H9 (cell line): ENCODE results near the gene SCRN3. TPM values are rescaled to one million over a fixed set of nuclear protein-coding genes. Genes with fewer than 3 reads are reported as not detected.

Experiments
- DNase-seq: peaks from one replicate; pipeline ENCODE4 v3.0.0-alpha.2; 2017
- H2AFZ ChIP-seq: one replicate; pipeline ENCODE4 v1.6.1; 2013; ENCODE audit warnings: mild to moderate bottlenecking, low read length, control low read depth, moderate library complexity
- H2AK5ac ChIP-seq: 2 replicates; pipeline ENCODE4 v1.6.1; 2013; ENCODE audit warnings: low read length, control low read depth, mixed read lengths; ENCODE audit not compliant: insufficient read length
- H2BK120ac ChIP-seq: one replicate; pipeline ENCODE4 v1.6.1; 2013; ENCODE audit warnings: low read depth, mild to moderate bottlenecking, low read length, control low read depth, inconsistent platforms; ENCODE audit not compliant: poor library complexity, severe bottlenecking
- H2BK12ac ChIP-seq: 2 replicates; pipeline ENCODE4 v1.6.1; 2013; ENCODE audit warnings: low read length, control low read depth, mixed read lengths, low read depth; ENCODE audit not compliant: insufficient read length
- H2BK15ac ChIP-seq: 2 replicates; pipeline ENCODE4 v1.6.1; 2013; ENCODE audit warnings: low read depth, low read length, control low read depth
- H2BK20ac ChIP-seq: one replicate; pipeline ENCODE4 v1.6.1; 2013; ENCODE audit warnings: low read depth, mild to moderate bottlenecking, low read length, control low read depth, inconsistent platforms; ENCODE audit not compliant: poor library complexity, severe bottlenecking
- H2BK5ac ChIP-seq: 2 replicates; pipeline ENCODE4 v1.6.1; 2013; ENCODE audit warnings: low read length, control low read depth, mixed read lengths; ENCODE audit not compliant: insufficient read length
- H3K14ac ChIP-seq: 2 replicates; pipeline ENCODE4 v1.6.1; 2013; ENCODE audit warnings: low read length, control low read depth; ENCODE audit not compliant: insufficient read depth
- H3K18ac ChIP-seq: 2 replicates; pipeline ENCODE4 v1.6.1; 2013; ENCODE audit warnings: low read depth, mild to moderate bottlenecking, mixed read lengths, low read length, control low read depth; ENCODE audit not compliant: insufficient read length
- H3K23ac ChIP-seq: 2 replicates; pipeline ENCODE4 v1.6.1; 2013; ENCODE audit warnings: low read length, control low read depth, mixed read lengths, low read depth; ENCODE audit not compliant: insufficient read length
- H3K23me2 ChIP-seq: 2 replicates; pipeline ENCODE4 v1.6.1; 2013; ENCODE audit warnings: low read depth, mild to moderate bottlenecking, mixed read lengths, low read length, control low read depth; ENCODE audit not compliant: insufficient read length, poor library complexity, severe bottlenecking
- H3K27ac ChIP-seq: 2 replicates; pipeline ENCODE4 v1.5.1; 2013; ENCODE audit warnings: low read length, control low read depth, mixed read lengths, low read depth; ENCODE audit not compliant: insufficient read length
- H3K27me3 ChIP-seq: 2 replicates; pipeline ENCODE4 v1.6.1; 2013; ENCODE audit warnings: low read length, control low read depth, inconsistent platforms; ENCODE audit not compliant: insufficient read depth
- H3K4ac ChIP-seq: 2 replicates; pipeline ENCODE4 v1.6.1; 2013; ENCODE audit warnings: low read depth, mild to moderate bottlenecking, control low read depth, inconsistent platforms, low read length, moderate library complexity
- H3K4me1 ChIP-seq: 2 replicates; pipeline ENCODE4 v1.6.1; 2013; ENCODE audit warnings: low read length, control low read depth, inconsistent platforms; ENCODE audit not compliant: insufficient read depth
- H3K4me2 ChIP-seq: 2 replicates; pipeline ENCODE4 v1.6.1; 2013; ENCODE audit warnings: low read length, control low read depth, mixed read lengths; ENCODE audit not compliant: insufficient read length, insufficient read depth
- H3K56ac ChIP-seq: 2 replicates; pipeline ENCODE4 v1.6.1; 2013; ENCODE audit warnings: low read depth, mild to moderate bottlenecking, mixed read lengths, low read length, control low read depth; ENCODE audit not compliant: insufficient read length
- H3K79me1 ChIP-seq: 2 replicates; pipeline ENCODE4 v1.6.1; 2013; ENCODE audit warnings: low read depth, mild to moderate bottlenecking, moderate library complexity, low read length, control low read depth, inconsistent platforms; ENCODE audit not compliant: insufficient read depth, poor library complexity, severe bottlenecking
- H3K79me2 ChIP-seq: 2 replicates; pipeline ENCODE4 v1.6.1; 2013; ENCODE audit warnings: low read length, control low read depth, inconsistent platforms; ENCODE audit not compliant: insufficient read depth
- H3K9ac ChIP-seq: 2 replicates; pipeline ENCODE4 v1.6.1; 2013; ENCODE audit warnings: low read length, control low read depth, mixed read lengths; ENCODE audit not compliant: insufficient read length; ENCODE audit errors: extremely low read depth
- H3K9me3 ChIP-seq: one replicate; pipeline ENCODE4 v1.6.1; 2013; ENCODE audit warnings: low read depth, low read length, inconsistent platforms; ENCODE audit not compliant: control insufficient read depth
- H3T11ph ChIP-seq: one replicate; pipeline ENCODE4 v1.6.1; 2013; ENCODE audit warnings: mild to moderate bottlenecking, low read length, control low read depth, inconsistent platforms
- H4K20me1 ChIP-seq: one replicate; pipeline ENCODE4 v1.6.1; 2013; ENCODE audit not compliant: control insufficient read depth, insufficient read length, insufficient read depth
- H4K5ac ChIP-seq: 2 replicates; pipeline ENCODE4 v1.6.1; 2013; ENCODE audit warnings: low read depth, mild to moderate bottlenecking, mixed read lengths, low read length, control low read depth; ENCODE audit not compliant: insufficient read length
- H4K8ac ChIP-seq: replicated peaks from 2 replicates; pipeline ENCODE4 v1.6.1; 2013; ENCODE audit warnings: low read length, control low read depth, mixed read lengths, low read depth; ENCODE audit not compliant: insufficient read length
- H4K91ac ChIP-seq: 2 replicates; pipeline ENCODE4 v1.6.1; 2013; ENCODE audit warnings: low read depth, mild to moderate bottlenecking, moderate library complexity, mixed read lengths, low read length, control low read depth; ENCODE audit not compliant: insufficient read length
- H3K27ac Mint-ChIP-seq, 3 experiments: 2 replicates in 2 of 3; 3 replicates in 1 of 3; pipeline ENCODE4 v1.8.0; 2020 to 2021; ENCODE audit warnings: mixed read lengths in 3 of 3, mild to moderate bottlenecking in 1 of 3, moderate library complexity in 1 of 3
- H3K27me3 Mint-ChIP-seq: 2 replicates; pipeline ENCODE4 v1.8.0; 2021; ENCODE audit warnings: low read depth, mild to moderate bottlenecking, moderate library complexity, mixed read lengths
- H3K36me3 Mint-ChIP-seq, 3 experiments: 2 replicates in 2 of 3; 3 replicates in 1 of 3; pipeline ENCODE4 v1.8.0; 2020 to 2021; ENCODE audit warnings: low read depth in 3 of 3, mixed read lengths in 3 of 3; ENCODE audit not compliant: insufficient read depth in 1 of 3
- H3K4me1 Mint-ChIP-seq, 2 experiments: 2 replicates each; pipeline ENCODE4 v1.8.0; 2020; ENCODE audit warnings: mixed read lengths in 2 of 2
- H3K4me3 Mint-ChIP-seq, 2 experiments: 2 replicates in 1 of 2; 3 replicates in 1 of 2; pipeline ENCODE4 v1.8.0; 2020 to 2021; ENCODE audit warnings: mild to moderate bottlenecking in 2 of 2, mixed read lengths in 2 of 2, moderate library complexity in 1 of 2
- H3K9me3 Mint-ChIP-seq, 2 experiments: 2 replicates in 1 of 2; 3 replicates in 1 of 2; pipeline ENCODE4 v1.8.0; 2020; ENCODE audit warnings: mild to moderate bottlenecking in 2 of 2, mixed read lengths in 2 of 2, moderate library complexity in 1 of 2
- WGBS: extraction: QIAGEN DNeasy Blood & Tissue Kit; methylation state at CpG from one replicate; pipeline ENCODE4 v1.1.7; 2013; ENCODE audit warnings: missing lambda C conversion rate, low lambda C conversion rate, mixed read lengths; ENCODE audit not compliant: insufficient read length; ENCODE audit errors: extremely low coverage; 5-methylcytosine and 5-hydroxymethylcytosine counted together
- total RNA-seq: library from RNA; stranded (reverse); gene quantifications from 2 replicates; pipeline ENCODE4 v1.2.1, GENCODE V29; 2021
- TF ChIP-seq, protein P1 (sequence below): fragments of 200-600 bp; sonication (generic); conservative IDR thresholded peaks from 3 replicates; pipeline ENCODE4 v1.8.0; 2021; ENCODE audit warnings: antibody characterized with exemption, mild to moderate bottlenecking

The SCRN3 gene
- total RNA-seq, 1 experiment from 2014 or later, result 8.7 TPM

DNA sequence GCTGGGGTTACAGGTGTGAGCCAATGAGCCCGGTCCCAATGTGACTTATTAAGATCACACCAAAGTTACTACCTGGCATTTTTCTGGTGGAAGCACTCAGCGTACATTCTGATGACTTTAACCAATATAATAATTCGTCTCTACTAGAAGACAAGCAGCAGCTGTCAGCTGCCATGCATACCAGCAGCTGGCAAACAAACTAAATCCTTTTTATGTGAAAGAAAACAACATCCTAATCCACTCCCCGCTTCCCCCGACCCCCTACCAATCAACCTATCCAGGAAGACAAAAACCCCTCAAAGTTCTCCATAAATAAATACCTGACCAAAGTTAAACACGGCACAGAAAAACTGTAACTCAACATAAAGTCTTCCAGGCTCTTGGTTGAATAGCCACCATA, 49.2 kb downstream of the SCRN3 start:
- TF ChIP-seq, protein P1, sequence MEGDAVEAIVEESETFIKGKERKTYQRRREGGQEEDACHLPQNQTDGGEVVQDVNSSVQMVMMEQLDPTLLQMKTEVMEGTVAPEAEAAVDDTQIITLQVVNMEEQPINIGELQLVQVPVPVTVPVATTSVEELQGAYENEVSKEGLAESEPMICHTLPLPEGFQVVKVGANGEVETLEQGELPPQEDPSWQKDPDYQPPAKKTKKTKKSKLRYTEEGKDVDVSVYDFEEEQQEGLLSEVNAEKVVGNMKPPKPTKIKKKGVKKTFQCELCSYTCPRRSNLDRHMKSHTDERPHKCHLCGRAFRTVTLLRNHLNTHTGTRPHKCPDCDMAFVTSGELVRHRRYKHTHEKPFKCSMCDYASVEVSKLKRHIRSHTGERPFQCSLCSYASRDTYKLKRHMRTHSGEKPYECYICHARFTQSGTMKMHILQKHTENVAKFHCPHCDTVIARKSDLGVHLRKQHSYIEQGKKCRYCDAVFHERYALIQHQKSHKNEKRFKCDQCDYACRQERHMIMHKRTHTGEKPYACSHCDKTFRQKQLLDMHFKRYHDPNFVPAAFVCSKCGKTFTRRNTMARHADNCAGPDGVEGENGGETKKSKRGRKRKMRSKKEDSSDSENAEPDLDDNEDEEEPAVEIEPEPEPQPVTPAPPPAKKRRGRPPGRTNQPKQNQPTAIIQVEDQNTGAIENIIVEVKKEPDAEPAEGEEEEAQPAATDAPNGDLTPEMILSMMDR, result no peak
- no peaks in the 10 kb centered on the region for H3K36me3 Mint-ChIP-seq
- H3K4me1 Mint-ChIP-seq, result peaks cover 14 to 20% of the 10 kb centered on the region in 2 experiments

More for the DNA sequence above, 49.2 kb downstream of the SCRN3 start:
- Histone ChIP-seq H3K9me3 (no peaks in the 10 kb centered on the region), H2AFZ (no peak overlapping the region), H3K14ac (no peak overlapping the region), H3K4me1 (no peaks in the 10 kb centered on the region; the same call in 1 of the 2 replicates), H4K5ac (no peak overlapping the region), H3K4ac (no peak overlapping the region), H4K91ac (no peak overlapping the region), H2BK12ac (no peak overlapping the region), H2BK5ac (no peak overlapping the region), H3K18ac (no peak overlapping the region), H3K23me2 (no peaks in the 10 kb centered on the region), H3K79me1 (no peaks in the 10 kb centered on the region), H3T11ph (no peak overlapping the region), H4K8ac (no peak overlapping the region), H3K9ac (no peak overlapping the region), H3K23ac (no peak overlapping the region), H3K56ac (no peak overlapping the region), H3K4me2 (no peak overlapping the region), H3K27ac (no peak overlapping the region), H3K79me2 (no peaks in the 10 kb centered on the region), H2AK5ac (no peak overlapping the region), H2BK120ac (no peak overlapping the region), H3K27me3 (no peaks in the 10 kb centered on the region), H4K20me1 (no peaks in the 10 kb centered on the region), H2BK20ac (no peak overlapping the region), H2BK15ac (no peak overlapping the region)
- peaks cover 0 to 2% of the 10 kb centered on the region in 2 experiments; a peak in 1 of 5 replicates for H3K9me3 Mint-ChIP-seq
- H3K4me3 Mint-ChIP-seq, result no peak overlapping the region
- no peak for DNase-seq
- H3K27ac Mint-ChIP-seq, result peak overlapping the region in 2 of 3 experiments; percentile 1 to 45; a peak in 4 of 7 replicates
- WGBS, result no CpG with 5 or more reads among the region's 6 CpGs
- H3K27me3 Mint-ChIP-seq, result no peaks in the 10 kb centered on the region
